Muscle of back (tissue), 11 donors: ENCODE measurements around the gene COL26A1. TPM values are rescaled to one million over a fixed set of nuclear protein-coding genes. Genes with fewer than 3 reads are reported as not detected.
A peak's percentile ranks its signal among the peaks of the same experiment; 100 is the strongest.
"Not testable (repeated sequence)": the region's sequence is repeated elsewhere in the genome, so short reads cannot be mapped to it uniquely, and the experiment has no call there.

Experiments used
- DNase-seq, 3 donors: peaks; one replicate each; pipeline versions ENCODE4 v3.0.0 to v3.0.0-alpha.2; 2013
- polyA plus RNA-seq, 10 donors: library from polyadenylated mRNA; unstranded; fragments of 120-200 nt; gene quantifications; one replicate each; pipeline ENCODE4 v1.2.1, GENCODE V29; 2013; ENCODE audit not compliant: insufficient read length in 10 of 10

The COL26A1 gene
- polyA plus RNA-seq, 10 donors: 0.50 to 9.9 (median 1.2) TPM

- no peak for DNase-seq
These were observed 187.1 kb downstream of the COL26A1 start for GRCh38 chr7:101549734-101550133.

- no peak for DNase-seq
These were observed 188.2 kb downstream of the COL26A1 start for GRCh38 chr7:101550641-101551541.

DNA sequence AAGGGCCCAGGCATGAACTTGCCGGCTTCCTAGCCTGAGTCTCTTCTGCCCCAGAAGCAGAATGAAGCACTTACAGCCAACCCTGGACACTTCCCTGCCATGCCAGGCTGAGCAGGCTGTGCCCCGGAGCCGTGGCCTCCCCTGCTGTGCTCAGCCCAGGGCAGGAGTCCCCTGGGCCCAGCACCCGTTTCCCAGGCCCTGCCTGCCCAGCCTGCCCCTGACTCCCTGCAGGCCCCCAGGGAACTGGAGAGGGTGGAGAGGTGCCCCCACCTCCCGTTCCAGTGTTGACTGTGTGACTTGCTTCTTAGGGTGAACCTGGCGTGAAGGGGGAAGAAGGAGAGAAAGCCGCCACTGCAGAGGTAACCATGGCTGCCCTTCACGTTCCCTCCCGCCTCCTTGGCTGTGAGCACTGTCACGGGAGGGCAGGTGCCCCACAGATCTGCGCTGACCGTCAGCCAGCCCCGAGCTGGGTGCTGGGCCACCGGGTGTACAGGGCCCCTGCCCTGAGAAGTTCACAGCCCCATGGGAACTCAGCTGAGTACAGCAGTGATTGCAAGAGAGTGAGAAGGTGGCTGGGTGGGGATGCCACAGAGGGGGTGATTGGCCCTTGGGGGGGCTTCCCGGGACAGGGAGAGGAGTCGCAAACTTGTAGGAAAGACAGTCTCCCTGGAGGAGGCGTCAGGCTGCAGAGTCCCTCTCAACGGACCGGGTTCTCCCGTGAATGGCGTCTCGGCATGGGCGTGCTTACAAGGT lies 190.5 kb downstream of the COL26A1 start:
- no peak for DNase-seq

DNA sequence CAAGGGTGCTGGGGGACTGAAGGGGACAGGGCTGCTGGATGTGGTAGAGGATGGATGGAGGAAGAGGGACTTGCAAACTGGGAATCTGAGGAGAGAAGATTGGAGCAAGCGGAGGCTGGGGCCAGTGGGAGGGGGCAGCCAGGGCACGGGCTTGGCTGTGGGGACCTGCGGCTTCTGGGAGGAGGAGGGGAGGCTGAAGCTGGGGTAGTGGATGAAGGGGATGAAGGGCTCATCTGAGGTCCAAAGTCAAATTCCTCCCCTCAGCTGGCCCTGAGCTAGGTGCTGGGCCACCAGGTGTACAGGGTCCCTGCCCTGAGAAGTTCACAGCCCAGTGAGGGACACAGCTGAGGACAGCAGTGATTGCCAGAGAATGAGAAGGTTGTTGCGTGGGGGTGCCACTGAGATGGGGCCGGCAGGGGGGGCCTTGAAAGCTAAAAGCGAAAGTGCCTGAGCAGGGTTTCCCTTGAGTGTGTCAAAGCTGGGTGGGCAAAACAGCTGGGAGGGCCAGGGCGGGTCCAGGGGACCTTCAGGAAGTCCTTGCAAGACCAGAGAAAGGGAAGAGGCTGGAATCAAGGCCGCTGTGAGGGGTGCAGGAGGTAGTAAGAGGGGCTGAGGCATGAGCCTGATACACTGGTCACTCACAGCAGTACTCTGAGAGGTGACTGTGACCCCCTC lies 191.2 kb downstream of the COL26A1 start:
- no peak for DNase-seq

- no peak for DNase-seq
These were observed 192.1 kb downstream of the COL26A1 start for GRCh38 chr7:101554584-101555268.

DNA sequence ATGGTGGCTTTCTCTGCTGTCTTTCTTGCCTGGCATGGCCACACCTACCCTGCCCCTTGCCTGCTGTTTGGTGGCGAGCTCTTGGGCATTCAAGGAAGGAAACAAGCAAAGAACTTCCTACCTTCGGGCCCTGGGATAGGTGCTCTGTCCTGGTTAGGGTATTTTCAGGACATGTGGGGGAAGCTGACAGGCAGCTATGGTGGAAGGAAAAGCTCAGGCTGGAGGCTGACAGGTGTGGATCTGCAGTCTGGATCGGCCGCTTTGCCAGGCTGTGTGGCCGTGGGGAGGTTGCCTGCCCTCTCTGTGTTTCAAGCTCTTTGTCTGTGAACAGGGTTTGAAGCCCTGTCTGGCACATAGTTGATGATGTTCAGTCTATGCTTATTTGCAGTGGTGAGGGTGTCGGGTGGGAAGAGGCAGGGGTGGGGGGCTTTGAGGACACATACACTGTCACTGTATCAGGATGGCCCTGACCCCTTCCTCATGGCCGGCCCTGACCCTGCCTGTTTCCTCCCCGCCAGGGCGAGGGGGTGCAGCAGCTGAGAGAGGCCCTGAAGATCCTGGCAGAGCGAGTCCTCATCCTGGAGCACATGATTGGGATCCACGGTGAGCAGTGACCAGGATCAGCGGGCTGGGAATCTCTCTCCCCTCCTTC lies 192.7 kb downstream of the COL26A1 start:
- no peak for DNase-seq

GRCh38 chr7:101555921-101556275 lies 193.2 kb downstream of the COL26A1 start:
- DNase-seq: no peak

DNA sequence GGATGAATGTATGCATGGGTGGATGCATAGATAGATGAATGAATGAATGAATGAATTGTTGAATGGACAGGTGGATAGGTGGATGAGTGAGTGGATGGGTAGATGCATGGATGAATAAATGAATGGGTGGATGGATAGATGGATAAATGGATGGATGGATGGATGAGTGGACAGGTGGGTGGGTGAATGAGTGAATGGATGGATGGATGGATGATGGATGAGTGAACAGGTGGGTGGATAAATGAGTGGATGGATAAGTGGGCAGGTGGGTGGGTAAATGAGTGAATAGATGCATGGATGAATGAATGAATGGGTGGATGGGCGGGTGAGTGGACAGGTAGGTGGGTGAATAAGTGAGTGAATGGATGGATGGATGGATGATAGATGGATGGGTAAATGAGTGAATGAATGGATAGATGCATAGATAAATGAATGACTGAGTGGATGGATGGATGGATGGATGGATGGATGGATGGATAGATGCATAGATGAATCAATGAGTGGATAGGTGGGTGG lies 193.8 kb downstream of the COL26A1 start:
- DNase-seq: no peak

- no peak for DNase-seq
These were observed 194.7 kb downstream of the COL26A1 start for GRCh38 chr7:101557421-101557820.

DNA sequence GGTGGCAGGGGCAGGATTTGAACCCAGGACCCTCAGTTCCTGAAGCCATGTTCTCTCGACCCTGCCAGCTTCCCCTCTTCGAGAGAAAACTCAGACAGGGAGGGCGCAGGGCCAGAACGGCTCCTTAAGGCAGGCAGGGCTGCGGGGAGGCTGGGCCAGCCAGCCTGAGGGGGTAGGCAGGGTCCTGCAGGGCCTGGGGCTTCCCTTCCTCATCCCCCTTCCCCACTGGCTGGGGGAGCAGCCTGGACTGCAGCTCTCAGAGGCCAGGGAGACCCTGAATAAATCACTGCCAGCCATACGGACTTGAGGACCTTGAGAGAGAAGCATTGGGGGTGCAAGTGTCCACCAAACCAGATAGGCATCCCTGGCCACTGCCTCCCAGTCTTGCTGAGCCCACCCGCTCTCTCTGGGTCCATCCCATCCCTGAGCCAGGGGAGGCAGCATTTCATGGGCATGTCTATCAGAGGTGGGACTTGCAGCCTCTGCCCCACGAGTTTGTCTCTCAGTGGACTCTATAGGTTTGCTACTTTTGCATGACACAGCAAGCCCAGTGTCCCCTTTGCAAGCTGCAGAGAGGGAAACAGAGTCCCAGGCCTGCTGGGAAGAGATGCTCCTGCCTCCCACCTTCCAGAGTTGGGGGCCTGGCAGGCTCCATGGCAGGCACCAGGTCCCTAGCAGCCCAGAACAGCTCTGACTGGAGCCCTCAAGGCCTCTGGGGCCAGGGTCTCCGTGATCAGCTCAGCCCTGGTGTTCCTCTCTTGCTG lies 195.5 kb downstream of the COL26A1 start:
- DNase-seq: no peak

DNA sequence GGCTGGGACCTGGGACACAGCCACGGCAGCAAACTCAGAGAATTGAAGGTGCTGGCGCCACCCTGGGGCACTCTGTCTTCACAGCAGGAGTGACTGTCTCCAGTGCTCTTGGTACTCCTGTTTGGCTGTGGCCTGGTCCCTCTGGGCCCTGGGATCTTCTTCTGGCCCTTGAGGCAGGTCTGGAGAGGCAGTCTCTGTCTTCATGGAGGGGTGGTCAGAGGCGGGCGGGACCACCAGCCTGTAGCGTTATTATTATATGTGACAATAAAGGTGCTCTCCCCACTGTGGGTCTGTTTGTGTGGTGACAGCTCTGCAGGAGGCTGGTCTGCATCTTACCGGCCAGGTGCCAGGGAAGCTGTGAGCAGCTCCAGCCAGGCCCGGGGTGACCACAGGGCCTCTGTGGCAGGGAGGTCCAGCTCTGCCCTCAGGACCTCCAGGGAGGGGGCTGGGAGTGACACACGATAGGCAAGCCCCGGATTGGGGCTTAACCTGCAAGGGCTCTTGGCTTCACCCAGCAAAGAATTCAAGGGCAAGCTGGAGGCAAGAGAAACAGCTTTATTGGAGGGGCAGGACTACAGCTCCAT lies 196.2 kb downstream of the COL26A1 start:
- no peak for DNase-seq

GRCh38 chr7:101559586-101559985 lies 196.9 kb downstream of the COL26A1 start:
- DNase-seq: no peak

- not testable (repeated sequence) for DNase-seq
These were observed 197.3 kb downstream of the COL26A1 start for GRCh38 chr7:101560021-101560420.

- no peak for DNase-seq
These were observed 198.2 kb downstream of the COL26A1 start for GRCh38 chr7:101560856-101561255.

DNA sequence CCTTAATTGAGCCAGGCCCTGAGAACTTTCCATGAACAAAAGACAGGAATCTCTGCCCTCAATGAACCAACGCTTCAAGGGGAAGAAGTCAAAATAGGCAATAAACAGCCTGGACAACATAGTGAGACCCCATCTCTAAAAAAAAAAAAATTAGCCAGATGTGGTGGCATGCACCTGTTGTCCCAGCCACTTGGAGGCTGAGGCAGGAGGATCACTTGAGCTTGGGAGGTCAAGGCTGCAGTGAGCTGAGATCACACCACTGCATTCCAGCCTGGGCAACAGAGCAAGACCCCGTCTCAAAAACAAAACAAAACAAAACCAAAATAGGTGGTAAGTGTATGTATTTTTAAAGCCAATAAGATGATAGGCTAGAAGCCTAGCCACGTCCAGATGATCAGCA lies 198.6 kb downstream of the COL26A1 start:
- DNase-seq: not testable (repeated sequence)

DNA sequence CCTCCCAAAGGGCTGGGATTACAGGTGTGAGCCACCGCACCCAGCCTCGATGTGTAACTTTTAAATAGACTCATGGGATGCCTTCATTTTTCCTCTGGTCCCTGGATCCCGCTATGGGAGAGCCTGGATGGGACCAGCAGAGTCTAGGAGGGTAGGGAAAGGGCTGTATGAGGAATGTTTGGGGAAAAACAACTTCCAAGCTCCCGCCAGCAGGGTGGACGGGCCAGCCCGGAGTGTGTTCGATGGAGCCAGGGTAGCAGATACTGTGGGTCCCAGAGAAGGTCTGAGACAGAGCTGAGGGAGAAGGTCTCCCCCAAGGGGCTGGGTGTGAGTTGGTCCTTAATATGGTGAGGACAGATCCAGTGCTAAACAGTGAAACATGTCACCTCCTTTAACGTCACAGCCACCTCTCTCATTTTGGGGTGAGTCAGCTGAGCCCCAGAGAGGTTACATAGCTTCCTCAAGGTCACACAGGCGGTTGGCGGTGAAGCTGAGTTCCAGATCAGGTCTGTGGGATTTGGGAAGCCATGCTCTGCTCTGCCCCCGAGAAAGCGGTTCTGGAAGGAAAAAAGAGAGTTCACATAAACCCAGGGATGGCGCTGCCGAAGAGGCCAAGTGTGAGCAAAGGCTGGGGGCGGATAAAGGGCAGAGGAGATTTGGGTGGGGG lies 200.0 kb downstream of the COL26A1 start:
- no peak for DNase-seq

- peak in 1 of 3 donors; percentile 19 for DNase-seq
These were observed 200.7 kb downstream of the COL26A1 start for GRCh38 chr7:101563198-101563901.

- DNase-seq: peak in 1 of 3 donors; percentile 19
These were observed 201.5 kb downstream of the COL26A1 start for GRCh38 chr7:101563943-101564777.
